OCI-LY7 (cell line): ENCODE measurements around the gene KYNU. TPM values are rescaled to one million over a fixed set of nuclear protein-coding genes. Genes with fewer than 3 reads are reported as not detected.
"Not testable (repeated sequence)": the region's sequence is repeated elsewhere in the genome, so short reads cannot be mapped to it uniquely, and the experiment has no call there.

Experiments used
- BruUV-seq: library from RNA; stranded (reverse); fragments of 400-500 nt; replicated peaks from 2 replicates; lab custom pipeline; 2021; lab: Mats Ljungman, UMichigan
- CTCF ChIA-PET: fragments of 300-600 bp; sonication (Branson Sonifier 250); formaldehyde crosslinking; loops from one replicate; lab custom pipeline; 2022; ENCODE audit warnings: antibody characterized with exemption; ENCODE audit not compliant: unreplicated experiment; lab: Charles Lee
- POLR2A ChIA-PET: fragments of 300-600 bp; sonication (Branson Sonifier 250); formaldehyde crosslinking; loops from one replicate; lab custom pipeline; 2022; ENCODE audit warnings: antibody characterized with exemption; lab: Charles Lee
- DNase-seq: peaks from one replicate; pipeline ENCODE4 v3.0.0-alpha.2; 2015; ENCODE audit warnings: low spot score
- H2AFZ ChIP-seq: fragments of 200-600 bp; sonication (generic), shearing (Covaris generic); 2 replicates; pipeline ENCODE4 v1.6.1; 2014; ENCODE audit warnings: mild to moderate bottlenecking, antibody characterized with exemption, low read length, moderate library complexity
- H3K27ac ChIP-seq: fragments of 200-600 bp; sonication (generic); 2 replicates; pipeline ENCODE4 v1.5.1; 2014; ENCODE audit warnings: mixed run types, low read depth, mild to moderate bottlenecking, moderate library complexity, low read length, inconsistent platforms; ENCODE audit not compliant: poor library complexity, severe bottlenecking
- H3K36me3 ChIP-seq: fragments of 200-600 bp; sonication (generic); 2 replicates; pipeline ENCODE4 v1.6.1; 2014; ENCODE audit warnings: mild to moderate bottlenecking, antibody characterized with exemption, low read length, moderate library complexity, mixed read lengths; ENCODE audit not compliant: insufficient read depth
- H3K4me1 ChIP-seq: fragments of 200-600 bp; sonication (generic); 2 replicates; pipeline ENCODE4 v1.5.1; 2014; ENCODE audit warnings: mild to moderate bottlenecking, low read length; ENCODE audit not compliant: insufficient read depth, poor library complexity, severe bottlenecking
- H3K4me2 ChIP-seq: fragments of 200-600 bp; sonication (generic); 2 replicates; pipeline ENCODE4 v1.6.1; 2014; ENCODE audit warnings: mild to moderate bottlenecking, low read length
- H3K4me3 ChIP-seq: fragments of 200-600 bp; sonication (generic); 2 replicates; pipeline ENCODE4 v1.5.1; 2014; ENCODE audit warnings: mild to moderate bottlenecking, low read depth, low read length; ENCODE audit not compliant: poor library complexity, severe bottlenecking
- H3K79me2 ChIP-seq: fragments of 200-600 bp; sonication (generic); 2 replicates; pipeline ENCODE4 v1.6.1; 2016; ENCODE audit warnings: low read depth, mild to moderate bottlenecking, low read length, moderate library complexity, mixed read lengths; ENCODE audit not compliant: insufficient read depth
- H3K9me2 ChIP-seq: fragments of 200-600 bp; sonication (generic); 2 replicates; pipeline ENCODE4 v1.6.1; 2016; ENCODE audit warnings: mild to moderate bottlenecking, low read length, mixed read lengths; ENCODE audit not compliant: insufficient read depth
- H3K9me3 ChIP-seq: fragments of 200-600 bp; sonication (generic); 2 replicates; pipeline ENCODE4 v1.6.1; 2014; ENCODE audit warnings: mild to moderate bottlenecking, mixed run types, low read length, mixed read lengths
- H4K20me1 ChIP-seq: fragments of 200-600 bp; sonication (generic); 2 replicates; pipeline ENCODE4 v1.6.1; 2014; ENCODE audit warnings: mild to moderate bottlenecking, antibody characterized with exemption, low read length, moderate library complexity, mixed read lengths; ENCODE audit not compliant: insufficient read depth
- CTCF ChIP-seq: fragments of 200-600 bp; sonication (generic); conservative IDR thresholded peaks from 2 replicates; pipeline ENCODE4 v1.5.1; 2014; ENCODE audit warnings: mild to moderate bottlenecking, antibody characterized with exemption, low read length, moderate library complexity, mixed read lengths
- EZH2phosphoT487 ChIP-seq: fragments of 200-600 bp; sonication (generic); IDR thresholded peaks from 2 replicates; pipeline ENCODE4 v1.6.1; 2018; ENCODE audit warnings: low read depth, borderline replicate concordance, mild to moderate bottlenecking, mixed run types, antibody characterized with exemption, low read length, moderate library complexity, mixed read lengths
- intact Hi-C: fragments of 100-400 bp; cut with micrococcal nuclease; formaldehyde crosslinking; loops from one replicate; pipeline ENCODE4 v1.10.0; 2022; ENCODE audit not compliant: unreplicated experiment
- total RNA-seq, 2 experiments: library from RNA; depleted of rRNA in 1 of 2; stranded (reverse); fragments of >200 nt in 1 of 2; shearing (Covaris generic) in 1 of 2; gene quantifications; 2 replicates each; pipeline ENCODE4 v1.2.3, GENCODE V29; 2014 to 2022

Gene KYNU
- total RNA-seq, 2 experiments from 2014 or later: 0.27 TPM; not detected in 1

DNA sequence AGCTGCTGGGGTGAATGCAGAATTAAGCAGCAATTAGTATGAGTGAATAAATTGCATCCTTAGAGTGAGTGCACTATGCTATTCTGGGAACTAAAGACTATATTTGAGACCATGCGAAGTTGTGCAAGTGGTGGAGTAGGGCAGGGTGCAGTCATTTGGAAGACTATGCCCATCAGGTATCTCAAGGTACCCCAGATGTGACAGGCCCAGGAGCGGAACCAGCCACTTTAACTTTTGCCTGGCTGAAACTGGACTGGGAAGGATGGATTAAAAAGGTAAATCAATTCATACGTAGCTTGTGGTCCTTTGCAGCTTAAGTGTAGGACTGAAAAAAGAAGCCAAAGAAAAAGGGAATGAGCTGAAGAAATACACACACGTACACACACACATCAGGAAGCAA lies 1.7 kb downstream of the KYNU start:
- H3K4me3 ChIP-seq: no peak overlapping the region
- CTCF ChIA-PET: no interaction called here
- intact Hi-C loops: no loop called here

GRCh38 chr2:142880279-142880678 lies 2.8 kb downstream of the KYNU start:
- Histone ChIP-seq H3K9me2 (no peaks in the 10 kb centered on the region), H3K4me3 (no peak overlapping the region), H3K9me3 (no peaks in the 10 kb centered on the region), H3K79me2 (no peaks in the 10 kb centered on the region), H3K36me3 (no peaks in the 10 kb centered on the region), H4K20me1 (no peaks in the 10 kb centered on the region), H3K4me2 (no peak overlapping the region), H3K27ac (no peak overlapping the region), H2AFZ (no peak overlapping the region), H3K4me1 (no peaks in the 10 kb centered on the region)
- TF ChIP-seq EZH2phosphoT487 (no peak), CTCF (no peak)
- no peak for DNase-seq
- CTCF ChIA-PET: no interaction called here
- intact Hi-C loops: no loop called here
- no TSS peak for BruUV-seq
- POLR2A ChIA-PET: interaction anchor here (0.6 kb wide), 1 partner anchor 25 kb away, joined by 3 read pairs; no protein-coding TSS in a partner anchor

More for the DNA sequence above, 1.7 kb downstream of the KYNU start:
- BruUV-seq: no TSS peak
- TF ChIP-seq CTCF (no peak), EZH2phosphoT487 (no peak)
- no peak overlapping the region for H3K4me2 ChIP-seq
- no peaks in the 10 kb centered on the region for H4K20me1 ChIP-seq
- H2AFZ ChIP-seq: no peak overlapping the region
- no peaks in the 10 kb centered on the region for H3K79me2 ChIP-seq
- no peak for DNase-seq
- H3K9me3 ChIP-seq: no peaks in the 10 kb centered on the region
- H3K27ac ChIP-seq: no peak overlapping the region
- no peaks in the 10 kb centered on the region for H3K4me1 ChIP-seq
- POLR2A ChIA-PET: interaction anchor here (0.7 to 1.8 kb wide), 2 partner anchors 14 to 43 kb away, joined by 3 to 4 read pairs; no protein-coding TSS in a partner anchor
- H3K9me2 ChIP-seq: no peaks in the 10 kb centered on the region
- H3K36me3 ChIP-seq: no peaks in the 10 kb centered on the region

- DNase-seq: no peak
- intact Hi-C loops: no loop called here
- Histone ChIP-seq H3K4me3 (no peak overlapping the region), H3K36me3 (no peaks in the 10 kb centered on the region), H3K4me2 (no peak overlapping the region), H2AFZ (no peak overlapping the region), H3K27ac (no peak overlapping the region), H3K4me1 (no peaks in the 10 kb centered on the region), H4K20me1 (no peaks in the 10 kb centered on the region), H3K9me2 (no peaks in the 10 kb centered on the region), H3K9me3 (no peaks in the 10 kb centered on the region), H3K79me2 (no peaks in the 10 kb centered on the region)
- POLR2A ChIA-PET: interaction anchor here (0.7 kb wide), 1 partner anchor 464 kb away, joined by 3 read pairs; no protein-coding TSS in a partner anchor
- TF ChIP-seq CTCF: no peak
- no peak for TF ChIP-seq EZH2phosphoT487
- BruUV-seq: no TSS peak
- CTCF ChIA-PET: no interaction called here
These were observed 4.2 kb downstream of the KYNU start for GRCh38 chr2:142881619-142882018.

GRCh38 chr2:142882500-142882899 lies 5.0 kb downstream of the KYNU start:
- H3K4me3 ChIP-seq, CTCF ChIA-PET, H3K9me2 ChIP-seq, H4K20me1 ChIP-seq, BruUV-seq, H3K27ac ChIP-seq, intact Hi-C loops, H3K4me2 ChIP-seq, POLR2A ChIA-PET, H3K36me3 ChIP-seq, H2AFZ ChIP-seq, H3K79me2 ChIP-seq, H3K9me3 ChIP-seq, DNase-seq, H3K4me1 ChIP-seq: not testable (repeated sequence)
